ENCODE results near the gene CFAP77. TPM values are rescaled to one million over a fixed set of nuclear protein-coding genes. Genes with fewer than 3 reads are reported as not detected.

The CFAP77 gene
- total and polyA plus RNA-seq, 10 of the 15 experiments (the other 5 are each of a cell fraction or from before 2014, with no cell fraction given) = 0.33 TPM; not detected in 9

DNA sequence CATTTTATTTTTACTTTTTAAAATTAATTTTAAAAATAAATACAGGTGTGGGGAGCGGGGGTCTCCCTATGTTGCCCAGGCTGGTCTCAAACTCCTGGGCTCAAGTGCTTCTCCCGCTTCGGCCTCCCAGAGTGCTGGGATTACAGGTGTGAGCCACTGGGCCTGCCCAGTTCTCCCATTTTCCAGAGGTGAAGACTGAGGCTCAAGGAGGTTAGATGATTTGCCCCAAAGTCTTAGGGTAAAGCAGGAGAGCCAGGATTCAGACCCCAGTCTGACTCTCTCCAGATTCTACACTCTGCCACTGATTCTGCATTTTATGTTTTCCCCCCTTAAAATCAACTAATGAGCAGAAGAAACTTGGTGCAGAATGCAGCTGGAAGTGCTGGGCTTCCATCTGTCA is 36.9 kb downstream of the CFAP77 start:
- no peak for FAIRE-seq
- H3K27ac ChIP-seq (ENCODE audit: control insufficient read depth, insufficient read depth) = no peak overlapping the region
- no peaks in the 10 kb centered on the region for H3K79me2 ChIP-seq (ENCODE audit: control insufficient read depth, insufficient read depth, low read length)
- no TSS peak for BruUV-seq (replicated peaks)
- in situ Hi-C loops (cut with MboI) = no loop called here
- intact Hi-C loops (cut with micrococcal nuclease; ENCODE audit: unreplicated experiment) = no loop called here
- no peak for ATAC-seq
- H4K20me1 ChIP-seq (ENCODE audit: control insufficient read depth, insufficient read depth) = no peaks in the 10 kb centered on the region
- no peak overlapping the region for H3K4me2 ChIP-seq (ENCODE audit: control insufficient read depth, insufficient read depth)
- no peak overlapping the region for H2AFZ ChIP-seq (ENCODE audit: control insufficient read depth, low read depth, low read length)
- no peaks in the 10 kb centered on the region for H3K27me3 ChIP-seq (replicated peaks in 1 of 2; ENCODE audit: control insufficient read depth in 2 of 2, insufficient read depth in 2 of 2, low read length in 1 of 2)
- H3K9me3 ChIP-seq (replicated peaks; ENCODE audit: control insufficient read depth, insufficient read depth, low read length) = no peaks in the 10 kb centered on the region
- no peak for TF ChIP-seq ASH2L (IDR thresholded peaks at IDR 0.05; ENCODE audit: borderline replicate concordance, low read depth)
- TF ChIP-seq MYC (IDR thresholded peaks at IDR 0.05; ENCODE audit: insufficient read depth, insufficient read length, insufficient replicate concordance, low read length, severe bottlenecking) = no peak
- no peak for TF ChIP-seq SUPT20H (IDR thresholded peaks at IDR 0.05; ENCODE audit: borderline replicate concordance, control insufficient read depth, low read depth, low read length)
- H3K4me1 ChIP-seq (ENCODE audit: control insufficient read depth, insufficient read depth, low read length) = no peaks in the 10 kb centered on the region
- ChIA-PET SMC1A (ENCODE audit: uncharacterized antibody, unreplicated experiment) (no interaction called here), RAD21 (ENCODE audit: unreplicated experiment) (no interaction called here), CTCF (no interaction called here), POLR2A (no interaction called here)
- no peak overlapping the region for H3K9ac ChIP-seq (ENCODE audit: control insufficient read depth, insufficient read depth, low read length)
- no peaks in the 10 kb centered on the region for H3K36me3 ChIP-seq (ENCODE audit: control insufficient read depth in 2 of 2, insufficient read depth in 2 of 2, low read length in 1 of 2)
- WGBS (ENCODE audit: insufficient coverage, insufficient replicate concordance, low lambda C conversion rate, missing lambda C conversion rate) = 62% methylated on average over 3 of the region's 3 CpGs
- H3K4me3 ChIP-seq = no peak overlapping the region
- no peak for DNase-seq (ENCODE audit: low read depth, low spot score)

DNA sequence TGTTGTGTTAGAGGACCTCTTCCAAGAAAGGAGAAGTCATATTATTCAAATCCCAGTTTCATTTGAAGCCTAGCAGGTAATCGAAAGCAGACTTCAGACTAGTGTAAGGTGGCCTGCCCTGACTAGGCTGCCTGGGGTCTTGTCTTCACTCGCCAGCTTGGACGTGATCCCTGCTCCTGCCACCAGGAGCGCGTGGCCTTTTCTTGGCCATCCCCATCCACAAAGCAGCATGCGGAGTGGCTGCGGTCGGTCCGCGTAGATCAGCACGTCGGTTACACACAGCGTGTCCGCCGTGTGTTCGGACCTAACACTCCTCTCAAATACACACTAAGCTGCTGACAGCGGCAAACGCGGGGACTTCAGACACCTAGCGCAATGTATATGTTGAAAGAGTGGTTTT is 37.3 kb downstream of the CFAP77 start:
- no peaks in the 10 kb centered on the region for H4K20me1 ChIP-seq (ENCODE audit: control insufficient read depth, insufficient read depth)
- H3K27ac ChIP-seq (ENCODE audit: control insufficient read depth, insufficient read depth) = no peak overlapping the region
- no peaks in the 10 kb centered on the region for H3K79me2 ChIP-seq (ENCODE audit: control insufficient read depth, insufficient read depth, low read length)
- no peak overlapping the region for H2AFZ ChIP-seq (ENCODE audit: control insufficient read depth, low read depth, low read length)
- no peaks in the 10 kb centered on the region for H3K4me1 ChIP-seq (ENCODE audit: control insufficient read depth, insufficient read depth, low read length)
- WGBS (ENCODE audit: insufficient coverage, insufficient replicate concordance, low lambda C conversion rate, missing lambda C conversion rate) = 71% methylated on average over 20 of the region's 20 CpGs
- FAIRE-seq (no peak), ATAC-seq (no peak), DNase-seq (ENCODE audit: low read depth, low spot score) (no peak)
- H3K9ac ChIP-seq (ENCODE audit: control insufficient read depth, insufficient read depth, low read length) = no peak overlapping the region
- TF ChIP-seq JUND (IDR thresholded peaks at IDR 0.05; ENCODE audit: low read depth, low read length) (no peak), GATAD2B (conservative IDR thresholded peaks at IDR 0.05; ENCODE audit: low read depth) (no peak)
- intact Hi-C loops (cut with micrococcal nuclease; ENCODE audit: unreplicated experiment) (no loop called here), in situ Hi-C loops (cut with MboI) (no loop called here)
- SMC1A ChIA-PET (ENCODE audit: uncharacterized antibody, unreplicated experiment) = no interaction called here
- RAD21 ChIA-PET (ENCODE audit: unreplicated experiment) = no interaction called here
- CTCF ChIA-PET = interaction anchor here (0.6 kb wide), 1 partner anchor 78 kb away, joined by 4 read pairs; no protein-coding TSS in a partner anchor
- H3K4me3 ChIP-seq = no peak overlapping the region
- BruUV-seq (replicated peaks) = no TSS peak
- H3K9me3 ChIP-seq (replicated peaks; ENCODE audit: control insufficient read depth, insufficient read depth, low read length) = no peaks in the 10 kb centered on the region
- H3K27me3 ChIP-seq (replicated peaks in 1 of 2; ENCODE audit: control insufficient read depth in 2 of 2, insufficient read depth in 2 of 2, low read length in 1 of 2) = no peaks in the 10 kb centered on the region
- POLR2A ChIA-PET = no interaction called here
- no peaks in the 10 kb centered on the region for H3K36me3 ChIP-seq (ENCODE audit: control insufficient read depth in 2 of 2, insufficient read depth in 2 of 2, low read length in 1 of 2)
- H3K4me2 ChIP-seq (ENCODE audit: control insufficient read depth, insufficient read depth) = no peak overlapping the region
